HepG2 (cell line): ENCODE measurements around the gene SLC25A43. TPM values are rescaled to one million over a fixed set of nuclear protein-coding genes. Genes with fewer than 3 reads are reported as not detected.

Experiments
- DMAP1 ChIP-seq: IDR thresholded peaks from 2 replicates; pipeline ENCODE4 v1.6.1; 2016
- MEF2D ChIP-seq: sonication (generic); formaldehyde crosslinking; IDR thresholded peaks from 2 replicates; pipeline ENCODE4 v1.5.1; 2020; ENCODE audit warnings: mild to moderate bottlenecking, missing genetic modification reagents
- PHB2 ChIP-seq: fragments of 450-650 bp; IDR thresholded peaks from 2 replicates; pipeline ENCODE4 v1.6.1; 2018; ENCODE audit not compliant: partially characterized antibody
- ZMYM4 ChIP-seq: sonication (generic); formaldehyde crosslinking; IDR thresholded peaks from 2 replicates; pipeline ENCODE4 v1.8.1; 2023; ENCODE audit warnings: mild to moderate bottlenecking, missing genetic modification reagents
- ZNF614 ChIP-seq: IDR thresholded peaks from 2 replicates; pipeline ENCODE4 v1.6.1; 2018; ENCODE audit warnings: missing biosample characterization, missing genetic modification reagents, inconsistent platforms, borderline replicate concordance
- ZNF788 ChIP-seq: sonication (generic); formaldehyde crosslinking; IDR thresholded peaks from 2 replicates; pipeline ENCODE4 v1.5.0; 2020; ENCODE audit warnings: mild to moderate bottlenecking, missing genetic modification reagents, borderline replicate concordance
- ZSCAN30 ChIP-seq: sonication (generic); formaldehyde crosslinking; IDR thresholded peaks from 2 replicates; pipeline ENCODE4 v1.5.0; 2020; ENCODE audit warnings: mild to moderate bottlenecking, missing genetic modification reagents
- polyA plus RNA-seq, 8 experiments: library from polyadenylated mRNA; depleted of rRNA in 3 of 8; stranded (reverse) in 7 of 8; unstranded in 1 of 8; fragments of >200 nt; fragmentation: Illumina TruSeq in 4 of 8; extraction: Trizol in 4 of 8; gene quantifications; 2 replicates each; pipeline versions ENCODE4 v1.2.1 to v1.2.3, GENCODE V29; 2011 to 2016; ENCODE audit warnings: low read depth in 4 of 8, missing spikeins in 1 of 8, mixed read lengths in 1 of 8; ENCODE audit not compliant: insufficient read depth in 1 of 8
- total RNA-seq, 5 experiments: library from RNA; depleted of rRNA; stranded (reverse); fragments of >200 nt; fragmentation: Illumina TruSeq; extraction: Trizol; gene quantifications; 2 replicates each; pipeline ENCODE4 v1.2.3, GENCODE V29; 2016; ENCODE audit warnings: low read depth in 1 of 5
- TF ChIP-seq, protein P1 (sequence below): sonication (generic); formaldehyde crosslinking; IDR thresholded peaks from 2 replicates; pipeline ENCODE4 v1.4.0; 2020; ENCODE audit warnings: missing genetic modification reagents
- TF ChIP-seq, protein P2 (sequence below): sonication (generic); formaldehyde crosslinking; IDR thresholded peaks from 2 replicates; pipeline ENCODE4 v1.4.0; 2020; ENCODE audit warnings: missing genetic modification reagents
- TF ChIP-seq, protein P3 (sequence below): sonication (generic); formaldehyde crosslinking; IDR thresholded peaks from 2 replicates; pipeline ENCODE4 v1.4.0; 2020; ENCODE audit warnings: missing genetic modification reagents
- TF ChIP-seq, protein P4 (sequence below): sonication (generic); formaldehyde crosslinking; IDR thresholded peaks from 2 replicates; pipeline ENCODE4 v1.5.0; 2020; ENCODE audit warnings: missing genetic modification reagents, mild to moderate bottlenecking, borderline replicate concordance
- TF ChIP-seq, protein P5 (sequence below): sonication (generic); formaldehyde crosslinking; IDR thresholded peaks from 2 replicates; pipeline ENCODE4 v1.5.0; 2020; ENCODE audit warnings: mild to moderate bottlenecking, missing genetic modification reagents, borderline replicate concordance
- TF ChIP-seq, protein P6 (sequence below): sonication (generic); formaldehyde crosslinking; IDR thresholded peaks from 2 replicates; pipeline ENCODE4 v1.8.0; 2022; ENCODE audit warnings: mild to moderate bottlenecking, missing genetic modification reagents, moderate library complexity
- TF ChIP-seq, protein P7 (sequence below): IDR thresholded peaks from 2 replicates; pipeline ENCODE4 v1.6.1; 2016; ENCODE audit warnings: missing biosample characterization, missing genetic modification reagents, low read depth

The SLC25A43 gene
- total and polyA plus RNA-seq, 2 of the 13 experiments (the other 11 are each of a cell fraction or from before 2014, with no cell fraction given), result 5.8 to 13.2 TPM

DNA sequence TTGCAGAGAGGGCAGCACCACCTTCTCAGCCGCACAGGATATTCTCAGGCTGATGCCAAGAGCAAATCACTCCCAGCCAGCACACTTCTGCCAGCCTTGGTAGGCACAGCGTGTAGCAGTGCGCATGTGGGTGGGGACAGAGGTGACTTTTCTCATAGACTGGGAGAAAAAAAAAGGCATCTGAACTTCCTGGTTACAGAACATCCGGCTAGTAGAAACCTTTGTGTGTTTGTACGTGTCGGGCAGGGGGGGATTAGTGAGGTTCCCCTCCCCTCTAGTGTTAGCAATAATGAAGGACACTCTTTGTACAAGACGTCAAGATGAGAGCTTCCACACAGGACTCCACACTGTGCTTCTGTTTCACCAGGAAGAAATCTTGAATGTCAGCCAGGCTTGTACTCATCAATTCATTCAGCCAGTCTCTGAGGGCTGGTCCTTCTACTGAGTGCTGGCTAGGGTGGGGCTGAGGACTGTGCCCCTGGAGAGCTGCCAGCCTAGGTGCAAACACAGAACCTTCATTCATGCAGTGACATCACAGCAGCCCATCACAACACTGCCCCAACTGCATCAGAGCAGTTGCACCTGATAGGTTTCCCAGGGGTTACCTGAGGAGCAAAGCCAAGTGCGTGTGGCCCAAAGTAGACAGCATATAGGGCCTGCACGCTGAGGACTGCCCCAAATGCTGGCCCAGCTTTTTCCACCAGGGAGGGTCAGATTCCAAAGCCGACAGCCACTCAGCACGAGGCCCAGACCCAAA, 103.8 kb downstream of the SLC25A43 start (continued):
- TF ChIP-seq, protein P1, sequence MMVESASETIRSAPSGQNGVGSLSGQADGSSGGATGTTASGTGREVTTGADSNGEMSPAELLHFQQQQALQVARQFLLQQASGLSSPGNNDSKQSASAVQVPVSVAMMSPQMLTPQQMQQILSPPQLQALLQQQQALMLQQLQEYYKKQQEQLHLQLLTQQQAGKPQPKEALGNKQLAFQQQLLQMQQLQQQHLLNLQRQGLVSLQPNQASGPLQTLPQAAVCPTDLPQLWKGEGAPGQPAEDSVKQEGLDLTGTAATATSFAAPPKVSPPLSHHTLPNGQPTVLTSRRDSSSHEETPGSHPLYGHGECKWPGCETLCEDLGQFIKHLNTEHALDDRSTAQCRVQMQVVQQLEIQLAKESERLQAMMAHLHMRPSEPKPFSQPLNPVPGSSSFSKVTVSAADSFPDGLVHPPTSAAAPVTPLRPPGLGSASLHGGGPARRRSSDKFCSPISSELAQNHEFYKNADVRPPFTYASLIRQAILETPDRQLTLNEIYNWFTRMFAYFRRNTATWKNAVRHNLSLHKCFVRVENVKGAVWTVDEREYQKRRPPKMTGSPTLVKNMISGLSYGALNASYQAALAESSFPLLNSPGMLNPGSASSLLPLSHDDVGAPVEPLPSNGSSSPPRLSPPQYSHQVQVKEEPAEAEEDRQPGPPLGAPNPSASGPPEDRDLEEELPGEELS, result peak; percentile 31; the same call in 1 of the 2 replicates
- TF ChIP-seq, protein P2, sequence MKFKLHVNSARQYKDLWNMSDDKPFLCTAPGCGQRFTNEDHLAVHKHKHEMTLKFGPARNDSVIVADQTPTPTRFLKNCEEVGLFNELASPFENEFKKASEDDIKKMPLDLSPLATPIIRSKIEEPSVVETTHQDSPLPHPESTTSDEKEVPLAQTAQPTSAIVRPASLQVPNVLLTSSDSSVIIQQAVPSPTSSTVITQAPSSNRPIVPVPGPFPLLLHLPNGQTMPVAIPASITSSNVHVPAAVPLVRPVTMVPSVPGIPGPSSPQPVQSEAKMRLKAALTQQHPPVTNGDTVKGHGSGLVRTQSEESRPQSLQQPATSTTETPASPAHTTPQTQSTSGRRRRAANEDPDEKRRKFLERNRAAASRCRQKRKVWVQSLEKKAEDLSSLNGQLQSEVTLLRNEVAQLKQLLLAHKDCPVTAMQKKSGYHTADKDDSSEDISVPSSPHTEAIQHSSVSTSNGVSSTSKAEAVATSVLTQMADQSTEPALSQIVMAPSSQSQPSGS (CRISPR knock-in tag), result peak; percentile 26; the same call in 1 of the 2 replicates
- TF ChIP-seq, protein P3, sequence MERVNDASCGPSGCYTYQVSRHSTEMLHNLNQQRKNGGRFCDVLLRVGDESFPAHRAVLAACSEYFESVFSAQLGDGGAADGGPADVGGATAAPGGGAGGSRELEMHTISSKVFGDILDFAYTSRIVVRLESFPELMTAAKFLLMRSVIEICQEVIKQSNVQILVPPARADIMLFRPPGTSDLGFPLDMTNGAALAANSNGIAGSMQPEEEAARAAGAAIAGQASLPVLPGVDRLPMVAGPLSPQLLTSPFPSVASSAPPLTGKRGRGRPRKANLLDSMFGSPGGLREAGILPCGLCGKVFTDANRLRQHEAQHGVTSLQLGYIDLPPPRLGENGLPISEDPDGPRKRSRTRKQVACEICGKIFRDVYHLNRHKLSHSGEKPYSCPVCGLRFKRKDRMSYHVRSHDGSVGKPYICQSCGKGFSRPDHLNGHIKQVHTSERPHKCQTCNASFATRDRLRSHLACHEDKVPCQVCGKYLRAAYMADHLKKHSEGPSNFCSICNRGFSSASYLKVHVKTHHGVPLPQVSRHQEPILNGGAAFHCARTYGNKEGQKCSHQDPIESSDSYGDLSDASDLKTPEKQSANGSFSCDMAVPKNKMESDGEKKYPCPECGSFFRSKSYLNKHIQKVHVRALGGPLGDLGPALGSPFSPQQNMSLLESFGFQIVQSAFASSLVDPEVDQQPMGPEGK (CRISPR knock-in tag), result peak; percentile 81
- peak; percentile 12; the same call in 1 of the 2 replicates for TF ChIP-seq ZNF614 (CRISPR knock-in tag)
- TF ChIP-seq, protein P4, sequence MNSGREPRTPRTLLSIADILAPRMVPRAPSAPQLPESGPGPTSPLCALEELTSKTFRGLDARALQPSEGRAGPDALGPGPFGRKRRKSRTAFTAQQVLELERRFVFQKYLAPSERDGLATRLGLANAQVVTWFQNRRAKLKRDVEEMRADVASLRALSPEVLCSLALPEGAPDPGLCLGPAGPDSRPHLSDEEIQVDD (CRISPR knock-in tag), result no peak
- TF ChIP-seq ZNF788, result 0 out of 2 replicates have a peak, but pooled peaks have one; percentile 53
- TF ChIP-seq, protein P5, sequence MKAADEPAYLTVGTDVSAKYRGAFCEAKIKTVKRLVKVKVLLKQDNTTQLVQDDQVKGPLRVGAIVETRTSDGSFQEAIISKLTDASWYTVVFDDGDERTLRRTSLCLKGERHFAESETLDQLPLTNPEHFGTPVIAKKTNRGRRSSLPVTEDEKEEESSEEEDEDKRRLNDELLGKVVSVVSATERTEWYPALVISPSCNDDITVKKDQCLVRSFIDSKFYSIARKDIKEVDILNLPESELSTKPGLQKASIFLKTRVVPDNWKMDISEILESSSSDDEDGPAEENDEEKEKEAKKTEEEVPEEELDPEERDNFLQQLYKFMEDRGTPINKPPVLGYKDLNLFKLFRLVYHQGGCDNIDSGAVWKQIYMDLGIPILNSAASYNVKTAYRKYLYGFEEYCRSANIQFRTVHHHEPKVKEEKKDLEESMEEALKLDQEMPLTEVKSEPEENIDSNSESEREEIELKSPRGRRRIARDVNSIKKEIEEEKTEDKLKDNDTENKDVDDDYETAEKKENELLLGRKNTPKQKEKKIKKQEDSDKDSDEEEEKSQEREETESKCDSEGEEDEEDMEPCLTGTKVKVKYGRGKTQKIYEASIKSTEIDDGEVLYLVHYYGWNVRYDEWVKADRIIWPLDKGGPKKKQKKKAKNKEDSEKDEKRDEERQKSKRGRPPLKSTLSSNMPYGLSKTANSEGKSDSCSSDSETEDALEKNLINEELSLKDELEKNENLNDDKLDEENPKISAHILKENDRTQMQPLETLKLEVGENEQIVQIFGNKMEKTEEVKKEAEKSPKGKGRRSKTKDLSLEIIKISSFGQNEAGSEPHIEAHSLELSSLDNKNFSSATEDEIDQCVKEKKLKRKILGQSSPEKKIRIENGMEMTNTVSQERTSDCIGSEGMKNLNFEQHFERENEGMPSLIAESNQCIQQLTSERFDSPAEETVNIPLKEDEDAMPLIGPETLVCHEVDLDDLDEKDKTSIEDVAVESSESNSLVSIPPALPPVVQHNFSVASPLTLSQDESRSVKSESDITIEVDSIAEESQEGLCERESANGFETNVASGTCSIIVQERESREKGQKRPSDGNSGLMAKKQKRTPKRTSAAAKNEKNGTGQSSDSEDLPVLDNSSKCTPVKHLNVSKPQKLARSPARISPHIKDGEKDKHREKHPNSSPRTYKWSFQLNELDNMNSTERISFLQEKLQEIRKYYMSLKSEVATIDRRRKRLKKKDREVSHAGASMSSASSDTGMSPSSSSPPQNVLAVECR (CRISPR knock-in tag), result peak; percentile 32; the same call in 1 of the 2 replicates
- peak; percentile 26; the same call in 1 of the 2 replicates for TF ChIP-seq DMAP1 (CRISPR knock-in tag)
- 0 out of 2 replicates have a peak, but pooled peaks have one; percentile 23 for TF ChIP-seq MEF2D (CRISPR knock-in tag)
- TF ChIP-seq ZSCAN30 (CRISPR knock-in tag), result no peak
- TF ChIP-seq, protein P6, sequence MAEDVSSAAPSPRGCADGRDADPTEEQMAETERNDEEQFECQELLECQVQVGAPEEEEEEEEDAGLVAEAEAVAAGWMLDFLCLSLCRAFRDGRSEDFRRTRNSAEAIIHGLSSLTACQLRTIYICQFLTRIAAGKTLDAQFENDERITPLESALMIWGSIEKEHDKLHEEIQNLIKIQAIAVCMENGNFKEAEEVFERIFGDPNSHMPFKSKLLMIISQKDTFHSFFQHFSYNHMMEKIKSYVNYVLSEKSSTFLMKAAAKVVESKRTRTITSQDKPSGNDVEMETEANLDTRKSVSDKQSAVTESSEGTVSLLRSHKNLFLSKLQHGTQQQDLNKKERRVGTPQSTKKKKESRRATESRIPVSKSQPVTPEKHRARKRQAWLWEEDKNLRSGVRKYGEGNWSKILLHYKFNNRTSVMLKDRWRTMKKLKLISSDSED (CRISPR knock-in tag), result no peak
- TF ChIP-seq, protein P7, sequence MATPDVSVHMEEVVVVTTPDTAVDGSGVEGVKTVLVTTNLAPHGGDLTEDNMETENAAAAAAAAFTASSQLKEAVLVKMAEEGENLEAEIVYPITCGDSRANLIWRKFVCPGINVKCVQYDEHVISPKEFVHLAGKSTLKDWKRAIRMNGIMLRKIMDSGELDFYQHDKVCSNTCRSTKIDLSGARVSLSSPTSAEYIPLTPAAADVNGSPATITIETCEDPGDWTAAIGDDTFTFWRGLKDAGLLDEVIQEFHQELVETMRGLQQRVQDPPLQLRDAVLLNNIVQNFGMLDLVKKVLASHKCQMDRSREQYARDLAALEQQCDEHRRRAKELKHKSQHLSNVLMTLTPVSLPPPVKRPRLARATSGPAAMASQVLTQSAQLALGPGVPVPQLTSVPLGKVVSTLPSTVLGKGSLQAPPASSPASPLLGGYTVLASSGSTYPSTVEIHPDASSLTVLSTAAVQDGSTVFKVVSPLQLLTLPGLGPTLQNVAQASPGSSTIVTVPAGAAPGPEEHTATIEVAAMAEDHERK (CRISPR knock-in tag), result no peak
- TF ChIP-seq ZMYM4 (CRISPR knock-in tag), result no peak
- TF ChIP-seq PHB2, result no peak
